Neuronal stem cell (in vitro differentiated cells): ENCODE results near the gene AFAP1L2.

ENCODE experiments used
- DNase-seq: peaks from one replicate; pipeline ENCODE4 v3.0.0-alpha.2; 2013; ENCODE audit warnings: low spot score
- H2AFZ ChIP-seq: one replicate; pipeline ENCODE4 v1.6.1; 2013; ENCODE audit warnings: mild to moderate bottlenecking, low read length, inconsistent platforms
- H2AK5ac ChIP-seq: 2 replicates; pipeline ENCODE4 v1.6.1; 2013; ENCODE audit warnings: low read depth, mild to moderate bottlenecking, inconsistent platforms, low read length, moderate library complexity, mixed read lengths
- H2BK120ac ChIP-seq: 2 replicates; pipeline ENCODE4 v1.6.1; 2013; ENCODE audit warnings: low read depth, mild to moderate bottlenecking, inconsistent platforms, low read length, moderate library complexity, mixed read lengths
- H2BK12ac ChIP-seq: one replicate; pipeline ENCODE4 v1.6.1; 2013; ENCODE audit warnings: low read length, inconsistent platforms
- H2BK15ac ChIP-seq: 2 replicates; pipeline ENCODE4 v1.6.1; 2013; ENCODE audit warnings: mild to moderate bottlenecking, low read length, inconsistent platforms, mixed read lengths
- H2BK5ac ChIP-seq: one replicate; pipeline ENCODE4 v1.6.1; 2013; ENCODE audit warnings: inconsistent platforms, mild to moderate bottlenecking, low read length, moderate library complexity
- H3K14ac ChIP-seq: one replicate; pipeline ENCODE4 v1.6.1; 2013; ENCODE audit warnings: low read length, inconsistent platforms
- H3K18ac ChIP-seq: 2 replicates; pipeline ENCODE4 v1.6.1; 2013; ENCODE audit warnings: low read length, inconsistent platforms
- H3K23ac ChIP-seq: 2 replicates; pipeline ENCODE4 v1.6.1; 2013; ENCODE audit warnings: low read depth, mild to moderate bottlenecking, mixed read lengths, low read length, inconsistent platforms; ENCODE audit not compliant: poor library complexity
- H3K27ac ChIP-seq: replicated peaks from 3 replicates; pipeline ENCODE4 v1.5.1; 2013; ENCODE audit warnings: low read length, inconsistent platforms
- H3K27me3 ChIP-seq, 3 experiments: 2 replicates each; pipeline ENCODE4 v1.6.1; 2013; ENCODE audit warnings: low read length in 3 of 3, mild to moderate bottlenecking in 2 of 3, inconsistent platforms in 1 of 3, low read depth in 1 of 3, mixed read lengths in 1 of 3, moderate library complexity in 1 of 3; ENCODE audit not compliant: control insufficient read depth in 3 of 3, insufficient read depth in 3 of 3
- H3K36me3 ChIP-seq, 2 donors: replicated peaks in 1 of 2; 2 replicates each; pipeline ENCODE4 v1.6.1; 2013; ENCODE audit warnings: low read length in 2 of 2; ENCODE audit not compliant: control insufficient read depth in 2 of 2, insufficient read depth in 2 of 2
- H3K4ac ChIP-seq: 2 replicates; pipeline ENCODE4 v1.6.1; 2013; ENCODE audit warnings: inconsistent platforms, mild to moderate bottlenecking, low read length, moderate library complexity
- H3K4me1 ChIP-seq, 2 donors: 1 replicate in 1 of 2; 2 replicates in 1 of 2; pipeline ENCODE4 v1.6.1; 2013; ENCODE audit warnings: low read length in 2 of 2, low read depth in 1 of 2; ENCODE audit not compliant: control insufficient read depth in 2 of 2, insufficient read depth in 1 of 2
- H3K4me2 ChIP-seq: one replicate; pipeline ENCODE4 v1.6.1; 2013; ENCODE audit warnings: mild to moderate bottlenecking, low read length, inconsistent platforms; ENCODE audit not compliant: insufficient read depth, poor library complexity, severe bottlenecking
- H3K4me3 ChIP-seq, 2 donors: 2 replicates each; pipeline ENCODE4 v1.5.1; 2013; ENCODE audit warnings: low read length in 2 of 2, mild to moderate bottlenecking in 2 of 2, inconsistent platforms in 1 of 2, moderate library complexity in 1 of 2
- H3K79me1 ChIP-seq: one replicate; pipeline ENCODE4 v1.6.1; 2013; ENCODE audit warnings: low read depth, mild to moderate bottlenecking, inconsistent platforms, low read length, moderate library complexity
- H3K9ac ChIP-seq: one replicate; pipeline ENCODE4 v1.6.1; 2013; ENCODE audit warnings: mild to moderate bottlenecking, low read depth, low read length, inconsistent platforms; ENCODE audit not compliant: poor library complexity
- H3K9me3 ChIP-seq, 2 donors: replicated peaks in 1 of 2; 2 replicates each; pipeline versions ENCODE3 to v1.6.1; 2013; ENCODE audit warnings: low read length in 2 of 2, mild to moderate bottlenecking in 2 of 2, inconsistent platforms in 1 of 2, low read depth in 1 of 2, mixed read lengths in 1 of 2, moderate library complexity in 1 of 2; ENCODE audit not compliant: control insufficient read depth in 2 of 2, insufficient read depth in 1 of 2
- H4K8ac ChIP-seq: one replicate; pipeline ENCODE4 v1.6.1; 2013; ENCODE audit warnings: low read depth, mild to moderate bottlenecking, inconsistent platforms, low read length, moderate library complexity
- H4K91ac ChIP-seq: one replicate; pipeline ENCODE4 v1.6.1; 2013; ENCODE audit warnings: low read length, low read depth, mild to moderate bottlenecking, inconsistent platforms; ENCODE audit not compliant: poor library complexity
- WGBS, 2 donors: extraction: QIAGEN DNeasy Blood & Tissue Kit; methylation state at CpG; one replicate each; pipeline ENCODE4 v1.1.7; 2013; ENCODE audit warnings: missing lambda C conversion rate in 2 of 2, mixed read lengths in 1 of 2; ENCODE audit not compliant: insufficient read length in 2 of 2, insufficient replicate concordance in 1 of 2; ENCODE audit errors: extremely low coverage in 2 of 2; 5-methylcytosine and 5-hydroxymethylcytosine counted together

The AFAP1L2 gene

DNA sequence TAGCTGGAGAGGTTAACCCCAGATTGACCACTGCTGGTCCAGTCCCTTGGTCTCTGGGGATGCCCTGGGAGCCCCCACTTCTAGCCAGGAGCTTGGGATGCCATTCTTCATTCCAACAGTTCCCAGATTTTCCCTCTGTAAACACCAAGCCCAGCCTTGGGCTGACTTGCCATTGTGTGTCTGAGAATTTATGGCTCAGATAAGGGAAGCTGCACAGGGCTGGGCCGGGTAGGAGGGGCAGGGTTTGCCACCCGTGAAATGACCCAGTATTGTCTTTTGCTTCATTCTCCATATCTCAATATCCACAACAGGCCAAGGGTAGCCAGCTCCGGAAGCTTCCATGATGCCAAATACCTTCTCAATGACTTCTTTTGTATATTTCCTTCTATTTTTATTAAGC is 32.1 kb downstream of the AFAP1L2 start:
- H2BK120ac ChIP-seq, result no peak overlapping the region
- no peaks in the 10 kb centered on the region for H3K27me3 ChIP-seq
- WGBS, 2 donors, result no CpG with 5 or more reads among the region's 3 CpGs
- no peak overlapping the region for H2BK5ac ChIP-seq
- no peaks in the 10 kb centered on the region for H3K9me3 ChIP-seq
- no peak overlapping the region for H3K14ac ChIP-seq
- H3K9ac ChIP-seq, result no peak overlapping the region
- H3K27ac ChIP-seq, result no peak overlapping the region
- peak overlapping the region; percentile 45 for H2BK15ac ChIP-seq
- no peak overlapping the region for H3K23ac ChIP-seq
- no peak overlapping the region for H2BK12ac ChIP-seq
- H3K4ac ChIP-seq, result no peak overlapping the region
- no peaks in the 10 kb centered on the region for H3K79me1 ChIP-seq
- H4K91ac ChIP-seq, result no peak overlapping the region
- H3K36me3 ChIP-seq, result no peaks in the 10 kb centered on the region
- H4K8ac ChIP-seq, result no peak overlapping the region
- no peak for DNase-seq
- H3K4me3 ChIP-seq, result no peak overlapping the region
- H3K18ac ChIP-seq, result no peak overlapping the region
- no peak overlapping the region for H3K4me2 ChIP-seq
- H2AK5ac ChIP-seq, result no peak overlapping the region
- peaks cover 9 to 10% of the 10 kb centered on the region in 2 donors for H3K4me1 ChIP-seq
- H2AFZ ChIP-seq, result no peak overlapping the region

GRCh38 chr10:114370966-114371365 is 33.3 kb downstream of the AFAP1L2 start:
- H4K91ac ChIP-seq, result no peak overlapping the region
- peaks cover 7 to 13% of the 10 kb centered on the region in 2 donors for H3K4me1 ChIP-seq
- no peak overlapping the region for H3K4me3 ChIP-seq
- H3K27me3 ChIP-seq, result no peaks in the 10 kb centered on the region
- H4K8ac ChIP-seq, result no peak overlapping the region
- H3K23ac ChIP-seq, result no peak overlapping the region
- H3K4ac ChIP-seq, result no peak overlapping the region
- H2BK15ac ChIP-seq, result no peak overlapping the region
- no peak overlapping the region for H2BK120ac ChIP-seq
- H3K9me3 ChIP-seq, result peaks cover 0 to 2% of the 10 kb centered on the region in 2 donors
- H3K9ac ChIP-seq, result no peak overlapping the region
- WGBS, 2 donors, result no CpG with 5 or more reads among the region's 5 CpGs
- H3K4me2 ChIP-seq, result no peak overlapping the region
- H3K79me1 ChIP-seq, result no peaks in the 10 kb centered on the region
- no peak overlapping the region for H3K18ac ChIP-seq
- H2BK5ac ChIP-seq, result no peak overlapping the region
- H3K14ac ChIP-seq, result no peak overlapping the region
- H2AFZ ChIP-seq, result no peak overlapping the region
- H3K27ac ChIP-seq, result no peak overlapping the region
- H3K36me3 ChIP-seq, result no peaks in the 10 kb centered on the region
- no peak overlapping the region for H2BK12ac ChIP-seq
- no peak overlapping the region for H2AK5ac ChIP-seq
- DNase-seq, result no peak

- H3K14ac ChIP-seq, result no peak overlapping the region
- H2AFZ ChIP-seq, result no peak overlapping the region
- no peak overlapping the region for H3K27ac ChIP-seq
- no peak overlapping the region for H4K8ac ChIP-seq
- H2BK15ac ChIP-seq, result no peak overlapping the region
- no peak overlapping the region for H2BK5ac ChIP-seq
- no peak overlapping the region for H3K4me2 ChIP-seq
- no peaks in the 10 kb centered on the region for H3K36me3 ChIP-seq
- H3K4ac ChIP-seq, result no peak overlapping the region
- H3K9ac ChIP-seq, result no peak overlapping the region
- no peak overlapping the region for H2BK120ac ChIP-seq
- no peak overlapping the region for H3K23ac ChIP-seq
- DNase-seq, result no peak
- H3K79me1 ChIP-seq, result no peaks in the 10 kb centered on the region
- no peak overlapping the region for H2AK5ac ChIP-seq
- H3K18ac ChIP-seq, result no peak overlapping the region
- no peaks in the 10 kb centered on the region for H3K27me3 ChIP-seq
- H2BK12ac ChIP-seq, result no peak overlapping the region
- H3K9me3 ChIP-seq, result peaks cover 0 to 3% of the 10 kb centered on the region in 2 donors
- H3K4me3 ChIP-seq, result no peak overlapping the region
- no peak overlapping the region for H4K91ac ChIP-seq
- WGBS, 2 donors, result no CpG with 5 or more reads among the region's 2 CpGs
- H3K4me1 ChIP-seq, result peaks cover 7 to 13% of the 10 kb centered on the region in 2 donors
These were observed 34.1 kb downstream of the AFAP1L2 start for GRCh38 chr10:114370199-114370598.

DNA sequence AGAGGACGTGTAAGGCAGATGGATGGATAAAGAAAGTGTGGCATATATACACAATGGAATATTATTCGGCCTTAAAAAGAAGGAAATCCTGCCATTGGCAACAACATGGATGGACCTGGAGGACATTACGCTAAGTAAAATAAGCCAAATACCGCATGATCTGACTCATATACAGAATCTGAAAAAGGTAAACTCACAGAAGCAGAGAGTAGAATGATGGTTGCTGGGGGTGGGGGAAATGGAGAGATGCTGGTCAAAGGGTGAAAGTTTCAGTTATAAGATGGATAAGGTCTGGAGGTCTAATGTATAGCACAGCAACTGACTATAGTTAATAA is 36.3 kb downstream of the AFAP1L2 start:
- H3K9ac ChIP-seq, result no peak overlapping the region
- H2AK5ac ChIP-seq, result no peak overlapping the region
- H2BK15ac ChIP-seq, result no peak overlapping the region
- H3K4me1 ChIP-seq, result peaks cover 4 to 8% of the 10 kb centered on the region in 2 donors
- peaks cover 0 to 3% of the 10 kb centered on the region in 2 donors for H3K9me3 ChIP-seq
- H3K79me1 ChIP-seq, result no peaks in the 10 kb centered on the region
- no peak overlapping the region for H3K14ac ChIP-seq
- H3K27me3 ChIP-seq, result no peaks in the 10 kb centered on the region
- no CpG with 5 or more reads among the region's 4 CpGs for WGBS, 2 donors
- no peak for DNase-seq
- H2BK5ac ChIP-seq, result no peak overlapping the region
- H3K23ac ChIP-seq, result no peak overlapping the region
- no peak overlapping the region for H2BK120ac ChIP-seq
- no peak overlapping the region for H2BK12ac ChIP-seq
- H3K18ac ChIP-seq, result no peak overlapping the region
- no peak overlapping the region for H3K4me2 ChIP-seq
- no peak overlapping the region for H2AFZ ChIP-seq
- no peak overlapping the region for H4K91ac ChIP-seq
- no peak overlapping the region for H3K27ac ChIP-seq
- H3K36me3 ChIP-seq, result no peaks in the 10 kb centered on the region
- H4K8ac ChIP-seq, result no peak overlapping the region
- H3K4me3 ChIP-seq, result no peak overlapping the region
- H3K4ac ChIP-seq, result no peak overlapping the region
